Breast epithelium (tissue), 4 donors: Measurements from ENCODE around the gene AOAH. TPM values are rescaled to one million over a fixed set of nuclear protein-coding genes. Genes with fewer than 3 reads are reported as not detected.
A peak's percentile ranks its signal among the peaks of the same experiment; 100 is the strongest.
"Not testable (repeated sequence)": the region's sequence is repeated elsewhere in the genome, so short reads cannot be mapped to it uniquely, and the experiment has no call there.

Experiments used
- DNase-seq, 2 donors: peaks; one replicate each; pipeline ENCODE4 v3.0.0-alpha.2; 2019; ENCODE audit warnings: low spot score in 2 of 2
- H3K27ac ChIP-seq, 2 donors: fragments of 200-600 bp; sonication (generic) in 1 of 2; one replicate each; pipeline ENCODE4 v1.5.1; 2016 to 2019; ENCODE audit warnings: mild to moderate bottlenecking in 1 of 2
- H3K27me3 ChIP-seq, 2 donors: fragments of 200-600 bp; sonication (generic) in 1 of 2; one replicate each; pipeline versions ENCODE4 v1.5.1 to v1.6.0; 2017 to 2019; ENCODE audit warnings: control low read depth in 1 of 2, mild to moderate bottlenecking in 1 of 2
- H3K36me3 ChIP-seq: fragments of 200-600 bp; one replicate; pipeline ENCODE4 v1.5.1; 2019
- H3K4me1 ChIP-seq, 2 donors: fragments of 200-600 bp; sonication (generic); one replicate each; pipeline ENCODE4 v1.5.1; 2016 to 2019; ENCODE audit warnings: control low read depth in 1 of 2
- H3K4me3 ChIP-seq, 3 donors: fragments of 200-600 bp; sonication (generic); 1 replicate in 2 of 3; 2 replicates in 1 of 3; pipeline ENCODE4 v1.5.1; 2016 to 2019; ENCODE audit warnings: mild to moderate bottlenecking in 3 of 3, moderate library complexity in 2 of 3
- H3K9me3 ChIP-seq, 2 donors: fragments of 200-600 bp; sonication (generic) in 1 of 2; one replicate each; pipeline ENCODE4 v1.5.1; 2016 to 2019; ENCODE audit warnings: control low read depth in 1 of 2
- CTCF ChIP-seq, 3 donors: fragments of 450-650 bp; IDR thresholded peaks; one replicate each; pipeline ENCODE4 v1.5.1; 2016 to 2017; ENCODE audit warnings: antibody characterized with exemption in 3 of 3, mild to moderate bottlenecking in 3 of 3, moderate library complexity in 3 of 3
- POLR2A ChIP-seq: fragments of 450-650 bp; IDR thresholded peaks from one replicate; pipeline ENCODE4 v1.6.1; 2016; ENCODE audit warnings: antibody characterized with exemption, mild to moderate bottlenecking, moderate library complexity
- POLR2AphosphoS5 ChIP-seq, 3 donors: sonication (generic); formaldehyde crosslinking; IDR thresholded peaks; one replicate each; pipeline ENCODE4 v1.6.1; 2017; ENCODE audit warnings: antibody characterized with exemption in 3 of 3
- intact Hi-C: fragments of 100-400 bp; cut with DNase I; formaldehyde crosslinking; loops from one replicate; pipeline ENCODE4 v1.15.1; 2023; ENCODE audit warnings: low total_unique reads
- total RNA-seq, 3 donors: library from RNA; depleted of rRNA; stranded (reverse); fragments of >200 nt; gene quantifications; one replicate each; pipeline ENCODE4 v1.1.0, GENCODE V29; 2016

Gene AOAH
- total RNA-seq, 3 donors from 2014 or later, result 4.6 to 13.3 (median 10.8) TPM

- TF ChIP-seq POLR2AphosphoS5 (IDR thresholded peaks at IDR 0.05) (no peak), POLR2A (no peak)
Observed at GRCh38 chr7:36723291-36723690, 1.0 kb downstream of the AOAH start.

GRCh38 chr7:36719083-36719632, 5.1 kb downstream of the AOAH start:
- Histone ChIP-seq H3K27ac (no peak overlapping the region), H3K4me3 (no peak overlapping the region), H3K9me3 (no peaks in the 10 kb centered on the region), H3K36me3 (no peaks in the 10 kb centered on the region), H3K27me3 (no peaks in the 10 kb centered on the region), H3K4me1 (no peaks in the 10 kb centered on the region)
- intact Hi-C loops, result no loop called here
- TF ChIP-seq POLR2A (no peak), CTCF (IDR thresholded peaks at IDR 0.05) (no peak), POLR2AphosphoS5 (IDR thresholded peaks at IDR 0.05) (no peak)
- DNase-seq, result no peak

More at GRCh38 chr7:36723291-36723690, 1.0 kb downstream of the AOAH start:
- no peaks in the 10 kb centered on the region for H3K9me3 ChIP-seq
- intact Hi-C loops, result no loop called here
- DNase-seq, result no peak
- H3K27me3 ChIP-seq, result no peaks in the 10 kb centered on the region
- no peaks in the 10 kb centered on the region for H3K36me3 ChIP-seq
- H3K4me3 ChIP-seq, result peak overlapping the region in 1 of 3 donors; percentile 26
- H3K27ac ChIP-seq, result no peak overlapping the region
- H3K4me1 ChIP-seq, result no peaks in the 10 kb centered on the region

- Histone ChIP-seq H3K27me3 (no peaks in the 10 kb centered on the region), H3K9me3 (no peaks in the 10 kb centered on the region), H3K36me3 (no peaks in the 10 kb centered on the region), H3K27ac (no peak overlapping the region), H3K4me1 (no peaks in the 10 kb centered on the region), H3K4me3 (no peak overlapping the region)
- no peak for DNase-seq
- TF ChIP-seq POLR2AphosphoS5 (IDR thresholded peaks at IDR 0.05), result no peak
- no peak for TF ChIP-seq CTCF (IDR thresholded peaks at IDR 0.05)
- no peak for TF ChIP-seq POLR2A
- intact Hi-C loops, result no loop called here
Observed at GRCh38 chr7:36717586-36717985, 6.7 kb downstream of the AOAH start.

GRCh38 chr7:36716802-36717201, 7.5 kb downstream of the AOAH start:
- H3K27me3 ChIP-seq, H3K36me3 ChIP-seq, H3K27ac ChIP-seq, H3K9me3 ChIP-seq, H3K4me3 ChIP-seq, intact Hi-C loops, DNase-seq, H3K4me1 ChIP-seq: not testable (repeated sequence)

GRCh38 chr7:36712015-36712414, 12.3 kb downstream of the AOAH start:
- H3K27me3 ChIP-seq, result no peaks in the 10 kb centered on the region
- H3K27ac ChIP-seq, result no peak overlapping the region
- H3K4me3 ChIP-seq, result no peak overlapping the region
- intact Hi-C loops, result no loop called here
- H3K4me1 ChIP-seq, result no peaks in the 10 kb centered on the region
- H3K9me3 ChIP-seq, result peaks cover 0 to 2% of the 10 kb centered on the region in 2 donors
- H3K36me3 ChIP-seq, result no peaks in the 10 kb centered on the region
- TF ChIP-seq POLR2AphosphoS5 (IDR thresholded peaks at IDR 0.05), result no peak
- TF ChIP-seq POLR2A, result no peak
- TF ChIP-seq CTCF (IDR thresholded peaks at IDR 0.05), result no peak
- no peak for DNase-seq

- Histone ChIP-seq H3K36me3 (no peaks in the 10 kb centered on the region), H3K9me3 (peaks cover 0 to 10% of the 10 kb centered on the region in 2 donors), H3K27ac (no peak overlapping the region), H3K27me3 (no peaks in the 10 kb centered on the region), H3K4me1 (no peaks in the 10 kb centered on the region), H3K4me3 (no peak overlapping the region)
- no peak for DNase-seq
- no peak for TF ChIP-seq CTCF (IDR thresholded peaks at IDR 0.05)
- TF ChIP-seq POLR2A, result no peak
- TF ChIP-seq POLR2AphosphoS5 (IDR thresholded peaks at IDR 0.05), result no peak
- intact Hi-C loops, result no loop called here
Observed at GRCh38 chr7:36711256-36711655, 13.0 kb downstream of the AOAH start.
